Measurements from ENCODE around the gene VEPH1. TPM values are rescaled to one million over a fixed set of nuclear protein-coding genes. Genes with fewer than 3 reads are reported as not detected.

VEPH1 gene
- total and polyA plus RNA-seq, 9 of the 15 experiments (the other 6 are each of a cell fraction or from before 2014, with no cell fraction given) = 4.5 to 15.6 (median 5.8) TPM

- Histone ChIP-seq H3K9me3 (replicated peaks; ENCODE audit: control insufficient read depth, insufficient read depth, low read depth, low read length) (no peaks in the 10 kb centered on the region), H2AFZ (ENCODE audit: low read depth, low read length) (peak overlapping the region; percentile 71), H3K79me2 (ENCODE audit: control insufficient read depth, insufficient read depth, low read length) (no peaks in the 10 kb centered on the region), H4K20me1 (replicated peaks; ENCODE audit: control insufficient read depth, insufficient read depth, low read length) (no peaks in the 10 kb centered on the region), H3K9me1 (ENCODE audit: control insufficient read depth, insufficient read depth, low read length) (no peaks in the 10 kb centered on the region), H3K4me2 (ENCODE audit: insufficient read depth, low read length) (no peak overlapping the region), H3K36me3 (ENCODE audit: control insufficient read depth, insufficient read depth, low read length) (no peaks in the 10 kb centered on the region), H3K9ac (ENCODE audit: insufficient read depth in 1 of 2, low read depth in 2 of 2, low read length in 2 of 2) (no peak overlapping the region), H3K27ac (ENCODE audit: extremely low read depth, low read depth, low read length) (no peak overlapping the region), H3K4me1 (replicated peaks in 1 of 2; ENCODE audit: control insufficient read depth in 2 of 2, insufficient read depth in 2 of 2, low read length in 2 of 2) (peaks cover 0 to 11% of the 10 kb centered on the region in 2 experiments; a peak in 3 of 5 replicates), H3K4me3 (no peak overlapping the region), H3K27me3 (ENCODE audit: control insufficient read depth in 2 of 2, insufficient read depth in 2 of 2, low read length in 2 of 2) (no peaks in the 10 kb centered on the region)
- intact Hi-C loops (cut with micrococcal nuclease) (no loop called here), in situ Hi-C loops (cut with MboI) (no loop called here)
- WGBS (ENCODE audit: insufficient coverage, low coverage, missing lambda C conversion rate) = 21% methylated on average over 8 of the region's 8 CpGs
- no peak for TF ChIP-seq MCM2 (IDR thresholded peaks at IDR 0.05; ENCODE audit: low read depth)
- no peak for TF ChIP-seq PTRF (tag; IDR thresholded peaks at IDR 0.05)
- TF ChIP-seq CHAMP1 (IDR thresholded peaks at IDR 0.05) = no peak
- 0 out of 6 replicates have a peak, but pooled peaks of 1 of the 3 experiments have one; percentile 16 for TF ChIP-seq CTCF (IDR thresholded peaks at IDR 0.05 in 2 of 3, conservative IDR thresholded peaks at IDR 0.05 in 1 of 3; ENCODE audit: insufficient read depth in 2 of 3, low read depth in 1 of 3, low read length in 3 of 3)
- FAIRE-seq (no peak), DNase-seq (ENCODE audit: extremely low read depth in 1 of 4, low spot score in 3 of 4) (no peak), ATAC-seq (peak; percentile 76)
- ChIA-PET POLR2A (interaction anchor here (0.7 to 1.1 kb wide), 3 partner anchors 14 to 51 kb away, joined by 3 read pairs; no protein-coding TSS in a partner anchor), CTCF (ENCODE audit: low intra/inter-chr PET ratio) (no interaction called here)
- no TSS peak for BruUV-seq (replicated peaks)
Observed at GRCh38 chr3:157271283-157271882, 231.8 kb downstream of the VEPH1 start.
